C4-2B (cell line): ENCODE measurements around the gene KL.
A peak's percentile ranks its signal among the peaks of the same experiment; 100 is the strongest.

Experiments
- H3K27ac ChIP-seq: fragments of 450-650 bp; 2 replicates; pipeline ENCODE4 v1.5.1; 2017
- ZFX ChIP-seq: fragments of 450-650 bp; IDR thresholded peaks from 2 replicates; pipeline ENCODE4 v1.6.1; 2017
- TF ChIP-seq, protein P1 (sequence below): fragments of 450-650 bp; conservative IDR thresholded peaks from 2 replicates; pipeline ENCODE4 v1.5.1; 2017; ENCODE audit warnings: mild to moderate bottlenecking

Gene KL

DNA sequence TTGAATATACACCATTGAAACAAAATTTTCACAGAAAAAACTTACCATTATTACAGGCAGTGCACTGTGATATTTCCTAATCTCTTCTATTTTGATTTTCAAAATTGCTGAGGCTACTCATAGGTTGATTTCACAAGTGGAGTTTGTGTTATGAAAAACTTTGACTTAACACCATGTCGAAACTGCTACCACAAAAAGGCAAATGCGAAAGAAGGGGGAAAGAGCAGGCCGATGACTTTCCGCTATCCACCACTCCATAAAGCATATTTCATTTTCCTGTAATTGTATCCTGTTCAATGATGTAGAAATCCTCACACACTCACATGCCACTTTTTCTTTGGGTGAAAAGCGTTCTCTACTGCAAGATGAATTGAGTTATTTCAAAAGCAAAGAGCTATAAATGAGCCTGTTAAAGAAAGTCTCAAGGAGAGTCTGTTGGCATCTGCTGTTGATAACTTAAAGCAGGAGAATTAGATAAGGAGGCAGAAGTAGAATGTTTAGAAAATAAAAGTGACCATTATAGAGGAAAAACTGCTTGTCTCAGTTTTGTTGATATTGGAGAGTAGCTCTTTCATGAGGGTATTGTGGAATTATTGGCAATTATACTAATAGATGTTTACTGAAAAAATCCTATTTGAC, 18.8 kb downstream of the KL start:
- TF ChIP-seq, protein P1, sequence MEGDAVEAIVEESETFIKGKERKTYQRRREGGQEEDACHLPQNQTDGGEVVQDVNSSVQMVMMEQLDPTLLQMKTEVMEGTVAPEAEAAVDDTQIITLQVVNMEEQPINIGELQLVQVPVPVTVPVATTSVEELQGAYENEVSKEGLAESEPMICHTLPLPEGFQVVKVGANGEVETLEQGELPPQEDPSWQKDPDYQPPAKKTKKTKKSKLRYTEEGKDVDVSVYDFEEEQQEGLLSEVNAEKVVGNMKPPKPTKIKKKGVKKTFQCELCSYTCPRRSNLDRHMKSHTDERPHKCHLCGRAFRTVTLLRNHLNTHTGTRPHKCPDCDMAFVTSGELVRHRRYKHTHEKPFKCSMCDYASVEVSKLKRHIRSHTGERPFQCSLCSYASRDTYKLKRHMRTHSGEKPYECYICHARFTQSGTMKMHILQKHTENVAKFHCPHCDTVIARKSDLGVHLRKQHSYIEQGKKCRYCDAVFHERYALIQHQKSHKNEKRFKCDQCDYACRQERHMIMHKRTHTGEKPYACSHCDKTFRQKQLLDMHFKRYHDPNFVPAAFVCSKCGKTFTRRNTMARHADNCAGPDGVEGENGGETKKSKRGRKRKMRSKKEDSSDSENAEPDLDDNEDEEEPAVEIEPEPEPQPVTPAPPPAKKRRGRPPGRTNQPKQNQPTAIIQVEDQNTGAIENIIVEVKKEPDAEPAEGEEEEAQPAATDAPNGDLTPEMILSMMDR = no peak
- no peak for TF ChIP-seq ZFX
- H3K27ac ChIP-seq = no peak overlapping the region

DNA sequence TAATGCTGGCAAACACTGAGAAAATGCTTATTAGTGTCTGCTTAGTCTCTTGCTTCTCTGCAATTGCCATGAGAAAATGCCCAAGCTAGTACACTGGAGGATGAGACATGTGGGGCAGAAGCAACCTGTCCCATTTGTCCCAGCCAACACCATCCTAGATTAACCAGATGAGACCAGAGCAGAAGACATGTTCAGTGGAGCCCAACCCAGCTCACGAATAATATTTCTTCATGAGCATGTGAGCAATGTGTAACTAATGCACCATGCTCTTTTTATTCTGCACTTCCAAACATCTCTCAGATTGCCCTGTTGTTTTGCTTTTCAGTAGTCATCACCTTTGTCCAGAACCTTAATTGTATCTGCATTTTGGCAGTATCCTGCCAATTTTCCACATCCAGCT, 21.4 kb downstream of the KL start:
- TF ChIP-seq, protein P1 = no peak
- TF ChIP-seq ZFX = no peak

DNA sequence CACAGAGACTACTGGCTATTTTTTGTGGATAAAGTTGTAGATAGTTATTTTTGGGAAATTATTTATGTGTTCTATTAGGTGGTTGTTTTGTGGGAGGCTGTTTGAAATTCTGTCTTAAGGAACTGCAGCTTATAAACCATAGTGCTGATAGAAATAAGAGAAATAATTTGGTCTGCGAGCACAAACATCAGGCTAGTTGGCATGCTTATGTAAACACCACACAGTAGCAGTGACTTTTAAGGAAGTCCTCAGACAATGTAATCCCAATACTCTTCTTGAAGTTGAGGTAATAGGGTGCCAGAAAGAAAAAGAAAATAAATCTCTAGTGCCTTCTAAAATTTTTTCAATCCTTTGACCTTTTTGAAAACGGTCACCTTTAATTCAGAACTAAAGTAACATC, 23.9 kb downstream of the KL start:
- H3K27ac ChIP-seq = no peak overlapping the region
- TF ChIP-seq ZFX = no peak
- TF ChIP-seq, protein P1 = no peak

More for the DNA sequence above, 21.4 kb downstream of the KL start:
- H3K27ac ChIP-seq = no peak overlapping the region

DNA sequence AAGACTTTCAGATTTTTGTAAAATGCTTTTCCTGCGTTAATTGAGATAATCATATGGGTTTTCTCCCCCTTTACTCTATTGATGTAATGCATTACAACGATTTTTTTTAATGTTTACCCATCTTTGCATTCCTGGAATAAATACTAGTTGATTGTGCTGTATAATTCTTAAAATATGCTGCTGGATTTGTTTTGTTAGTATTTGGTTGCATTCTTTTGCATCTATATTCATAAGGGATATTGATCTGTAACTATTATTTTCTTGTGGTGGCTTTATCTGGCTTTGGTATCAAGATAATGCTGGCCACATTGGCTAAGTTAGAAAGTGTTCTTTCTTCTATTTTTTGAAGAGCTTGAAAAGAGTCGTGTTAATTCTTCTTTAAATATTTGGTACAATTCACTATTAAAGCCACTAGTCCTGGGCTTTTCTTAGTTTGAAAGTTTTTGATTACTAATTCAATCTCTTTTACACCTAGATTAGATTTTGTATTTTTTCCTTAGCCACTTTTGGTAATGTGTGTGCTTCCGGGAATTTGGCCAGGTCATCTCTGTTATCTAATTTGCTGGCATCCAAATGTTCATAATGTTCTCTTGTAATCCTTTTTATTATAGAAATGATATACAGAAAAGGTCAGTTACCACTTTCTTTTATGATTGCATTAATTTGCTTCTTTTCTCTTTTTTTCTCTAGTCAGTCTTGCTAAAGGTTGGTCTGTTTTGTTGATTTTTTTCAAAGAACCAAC, 29.8 kb downstream of the KL start:
- no peak for TF ChIP-seq ZFX
- TF ChIP-seq, protein P1 = no peak
- H3K27ac ChIP-seq = peak overlapping the region; percentile 78

DNA sequence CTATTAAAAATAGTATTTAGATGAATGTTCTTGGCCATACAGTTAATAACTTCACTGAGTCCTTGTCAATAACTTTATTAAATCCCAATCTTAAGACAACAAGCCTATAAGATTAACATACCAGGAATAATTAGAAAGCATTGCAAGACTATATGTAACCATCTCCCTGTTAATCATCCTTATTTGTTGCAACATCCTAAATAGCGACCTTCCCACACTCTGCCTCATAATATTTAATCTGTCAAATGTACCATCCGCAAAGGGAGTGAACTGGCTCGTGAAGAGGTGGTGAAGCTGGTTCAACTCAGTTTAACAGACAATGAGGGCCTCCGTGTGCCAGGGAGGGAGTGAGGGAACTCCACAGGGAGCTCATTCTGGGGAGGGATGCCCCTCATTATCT, 33.9 kb downstream of the KL start:
- TF ChIP-seq, protein P1 = no peak
- no peak for TF ChIP-seq ZFX
- H3K27ac ChIP-seq = no peak overlapping the region

DNA sequence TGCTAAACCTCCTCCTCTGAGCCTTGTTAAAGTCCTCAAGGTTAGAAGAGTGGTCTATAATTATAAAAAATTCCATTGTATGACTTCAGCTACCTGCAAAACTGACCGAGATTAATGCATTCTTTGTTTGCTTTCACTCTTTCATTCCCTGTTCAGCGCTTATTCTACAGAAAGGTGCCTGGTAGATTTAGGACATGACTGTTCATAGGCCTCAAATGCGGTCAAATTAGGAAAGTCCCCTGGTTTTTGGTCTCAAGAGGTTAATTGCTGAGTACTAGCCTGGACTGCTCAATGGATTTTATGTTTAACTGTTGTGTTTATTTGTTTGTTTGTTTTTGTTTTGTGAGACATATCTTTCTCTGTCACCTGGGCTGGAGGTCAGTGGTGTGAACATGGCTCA, 35.4 kb downstream of the KL start:
- H3K27ac ChIP-seq = no peak overlapping the region
- TF ChIP-seq ZFX = no peak

DNA sequence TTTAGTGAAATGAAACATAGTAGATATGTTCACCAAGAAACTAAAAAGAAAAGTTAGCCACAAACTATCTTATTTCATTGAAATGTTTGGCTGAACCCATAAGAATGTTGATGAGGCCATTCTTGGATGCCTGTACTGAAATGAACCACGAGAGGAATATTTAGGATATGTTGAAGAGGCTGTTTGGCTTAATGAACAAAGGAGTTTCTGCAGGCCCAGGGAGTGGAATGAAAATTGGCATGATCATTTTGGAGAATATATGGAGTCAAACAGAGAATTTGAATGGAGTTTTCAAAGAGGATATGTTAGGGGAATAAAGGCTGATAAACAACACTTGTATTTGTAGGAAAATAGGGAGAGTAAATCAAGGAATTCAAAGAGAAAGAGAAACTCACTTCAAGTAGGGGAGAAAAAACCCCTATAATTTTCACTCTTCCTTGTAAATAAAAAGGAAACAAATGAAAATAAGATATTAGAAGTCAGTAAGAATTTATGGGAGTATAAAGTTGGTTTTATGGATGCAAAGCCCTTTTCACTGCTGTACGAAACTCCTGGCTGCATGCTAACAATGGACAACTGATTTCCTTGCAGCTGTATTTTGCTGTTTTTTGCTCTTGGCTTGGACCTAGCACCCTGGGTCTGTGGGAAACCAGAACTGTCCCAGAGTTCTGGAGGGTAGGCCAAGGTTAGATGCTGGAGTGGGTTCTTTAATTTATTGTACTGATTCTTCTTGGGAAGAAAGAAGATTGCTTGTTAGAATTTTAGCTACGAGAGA, 36.5 kb downstream of the KL start:
- no peak for TF ChIP-seq ZFX
- TF ChIP-seq, protein P1 = no peak
- no peak overlapping the region for H3K27ac ChIP-seq
